HepG2 (cell line): ENCODE measurements around the gene RPA1. TPM values are rescaled to one million over a fixed set of nuclear protein-coding genes. Genes with fewer than 3 reads are reported as not detected.
A peak's percentile ranks its signal among the peaks of the same experiment; 100 is the strongest.

Source experiments
- CEBPB ChIP-seq: IDR thresholded peaks from 2 replicates; pipeline ENCODE4 v1.6.1; 2011; ENCODE audit warnings: low read depth, low read length, improper control_type of control experiment, borderline replicate concordance
- ETV5 ChIP-seq: IDR thresholded peaks from 2 replicates; pipeline ENCODE4 v1.6.1; 2018; ENCODE audit warnings: missing biosample characterization, missing genetic modification reagents, inconsistent platforms, borderline replicate concordance
- GATAD2A ChIP-seq: IDR thresholded peaks from 2 replicates; pipeline ENCODE4 v1.6.1; 2016
- HIVEP1 ChIP-seq: sonication (generic); formaldehyde crosslinking; IDR thresholded peaks from 2 replicates; pipeline ENCODE4 v1.4.0; 2020; ENCODE audit warnings: mild to moderate bottlenecking, missing genetic modification reagents
- IRX3 ChIP-seq: sonication (generic); formaldehyde crosslinking; IDR thresholded peaks from 2 replicates; pipeline ENCODE4 v1.8.1; 2023; ENCODE audit warnings: mild to moderate bottlenecking, low read depth, missing genetic modification reagents, borderline replicate concordance
- MEIS2 ChIP-seq: sonication (generic); formaldehyde crosslinking; IDR thresholded peaks from 2 replicates; pipeline ENCODE4 v1.9.0; 2021; ENCODE audit warnings: mild to moderate bottlenecking, missing genetic modification reagents
- MIER3 ChIP-seq: IDR thresholded peaks from 2 replicates; pipeline ENCODE4 v1.6.1; 2016; ENCODE audit warnings: missing compliant biosample characterization, borderline replicate concordance
- MXD4 ChIP-seq: IDR thresholded peaks from 2 replicates; pipeline ENCODE4 v1.6.1; 2016; ENCODE audit warnings: mild to moderate bottlenecking, missing biosample characterization, missing genetic modification reagents
- NRL ChIP-seq: sonication (generic); formaldehyde crosslinking; IDR thresholded peaks from 2 replicates; pipeline ENCODE4 v1.5.0; 2020; ENCODE audit warnings: missing genetic modification reagents, mild to moderate bottlenecking, moderate library complexity, borderline replicate concordance
- REXO4 ChIP-seq: sonication (generic); formaldehyde crosslinking; IDR thresholded peaks from 2 replicates; pipeline ENCODE4 v1.8.0; 2022; ENCODE audit warnings: missing genetic modification reagents, mild to moderate bottlenecking, borderline replicate concordance
- RFX1 ChIP-seq: fragments of 450-650 bp; IDR thresholded peaks from 2 replicates; pipeline ENCODE4 v1.6.1; 2017
- RFX5 ChIP-seq: IDR thresholded peaks from 2 replicates; pipeline ENCODE4 v1.6.1; 2011; ENCODE audit warnings: low read depth, low read length, improper control_type of control experiment
- SKI ChIP-seq: fragments of 450-650 bp; IDR thresholded peaks from one replicate; pipeline ENCODE4 v1.6.1; 2018; ENCODE audit warnings: mild to moderate bottlenecking; ENCODE audit not compliant: partially characterized antibody
- SSRP1 ChIP-seq: IDR thresholded peaks from 2 replicates; pipeline ENCODE4 v1.6.1; 2016; ENCODE audit warnings: control low read depth
- STAG1 ChIP-seq: sonication (generic); formaldehyde crosslinking; IDR thresholded peaks from 2 replicates; pipeline ENCODE4 v1.4.0; 2020; ENCODE audit warnings: missing genetic modification reagents
- TCF12 ChIP-seq, 2 experiments: fragments of 450-650 bp in 1 of 2; sonication (generic) in 1 of 2; formaldehyde crosslinking in 1 of 2; IDR thresholded peaks; 2 replicates each; pipeline versions ENCODE4 v1.6.1 to v1.8.0; 2017 to 2022; ENCODE audit warnings: antibody characterized with exemption in 1 of 2, mild to moderate bottlenecking in 1 of 2, missing genetic modification reagents in 1 of 2, moderate library complexity in 1 of 2
- ZNF747 ChIP-seq: sonication (generic); formaldehyde crosslinking; IDR thresholded peaks from 2 replicates; pipeline ENCODE4 v1.8.1; 2023; ENCODE audit warnings: missing genetic modification reagents, mild to moderate bottlenecking, borderline replicate concordance
- ZNF816 ChIP-seq: sonication (generic); formaldehyde crosslinking; IDR thresholded peaks from 2 replicates; pipeline ENCODE4 v1.8.0; 2022; ENCODE audit warnings: missing genetic modification reagents, mild to moderate bottlenecking, borderline replicate concordance
- ZNF841 ChIP-seq: sonication (generic); formaldehyde crosslinking; IDR thresholded peaks from 2 replicates; pipeline ENCODE4 v1.8.1; 2023; ENCODE audit warnings: missing genetic modification reagents, borderline replicate concordance
- polyA plus RNA-seq, 8 experiments: library from polyadenylated mRNA; depleted of rRNA in 3 of 8; stranded (reverse) in 7 of 8; unstranded in 1 of 8; fragments of >200 nt; fragmentation: Illumina TruSeq in 4 of 8; extraction: Trizol in 4 of 8; gene quantifications; 2 replicates each; pipeline versions ENCODE4 v1.2.1 to v1.2.3, GENCODE V29; 2011 to 2016; ENCODE audit warnings: low read depth in 4 of 8, missing spikeins in 1 of 8, mixed read lengths in 1 of 8; ENCODE audit not compliant: insufficient read depth in 1 of 8
- total RNA-seq, 5 experiments: library from RNA; depleted of rRNA; stranded (reverse); fragments of >200 nt; fragmentation: Illumina TruSeq; extraction: Trizol; gene quantifications; 2 replicates each; pipeline ENCODE4 v1.2.3, GENCODE V29; 2016; ENCODE audit warnings: low read depth in 1 of 5
- TF ChIP-seq, protein P1 (sequence below): sonication (generic); formaldehyde crosslinking; IDR thresholded peaks from 2 replicates; pipeline ENCODE4 v1.8.1; 2023; ENCODE audit warnings: mild to moderate bottlenecking, missing genetic modification reagents
- TF ChIP-seq, protein P2 (sequence below): sonication (generic); formaldehyde crosslinking; IDR thresholded peaks from 2 replicates; pipeline ENCODE4 v1.8.0; 2022; ENCODE audit warnings: mild to moderate bottlenecking, missing genetic modification reagents, moderate library complexity
- TF ChIP-seq, protein P3 (sequence below): sonication (generic); formaldehyde crosslinking; IDR thresholded peaks from 2 replicates; pipeline ENCODE4 v1.4.0; 2020; ENCODE audit warnings: mild to moderate bottlenecking, missing genetic modification reagents

RPA1 gene
- total and polyA plus RNA-seq, 2 of the 13 experiments (the other 11 are each of a cell fraction or from before 2014, with no cell fraction given), result 13.9 to 37.6 TPM

DNA sequence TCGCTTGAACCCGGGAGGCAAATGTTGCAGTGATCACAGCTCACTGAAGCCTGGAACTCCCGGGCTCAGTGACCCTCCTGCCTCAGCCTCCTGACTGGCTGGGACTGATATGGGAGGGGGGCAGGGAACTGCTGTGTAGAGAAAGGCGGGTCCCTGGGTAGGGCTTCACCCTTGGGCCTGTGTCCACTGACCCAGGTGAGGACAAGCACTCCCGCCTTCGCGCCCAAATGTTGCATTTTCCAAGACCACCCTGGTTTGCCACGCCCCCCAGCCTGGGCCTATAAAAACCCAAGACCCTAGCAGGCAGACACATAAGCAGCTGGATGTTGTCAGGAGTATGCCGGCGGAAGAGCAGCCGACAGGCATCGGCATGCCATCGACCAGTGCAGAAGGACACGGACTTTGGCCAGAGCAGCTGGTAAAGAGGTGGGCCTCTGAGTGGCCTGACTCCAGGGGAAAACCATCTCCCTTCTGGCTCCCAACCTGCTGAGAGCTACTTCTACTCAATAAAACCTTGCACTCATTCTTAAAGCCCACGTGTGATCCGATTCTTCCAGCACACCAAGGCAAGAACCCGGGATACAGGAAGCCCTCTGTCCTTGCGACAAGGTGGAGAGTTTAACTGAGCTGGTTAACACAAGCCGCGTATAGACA, 19.2 kb upstream of the RPA1 start (continued):
- TF ChIP-seq TCF12 (IDR thresholded peaks at IDR 0.05) (no peak), TCF12 (CRISPR knock-in tag; IDR thresholded peaks at IDR 0.05) (no peak), ZNF841 (CRISPR knock-in tag) (no peak), ZNF747 (peak; percentile 55; the same call in 1 of the 2 replicates), CEBPB (no peak), ETV5 (CRISPR knock-in tag) (peak; percentile 97), HIVEP1 (CRISPR knock-in tag) (peak; percentile 66; the same call in 1 of the 2 replicates), NRL (CRISPR knock-in tag) (no peak), IRX3 (CRISPR knock-in tag) (no peak), SSRP1 (CRISPR knock-in tag) (no peak), MIER3 (CRISPR knock-in tag) (peak; percentile 93; the same call in 1 of the 2 replicates), RFX1 (no peak), GATAD2A (peak; percentile 74; the same call in 1 of the 2 replicates), STAG1 (CRISPR knock-in tag) (no peak), MEIS2 (CRISPR knock-in tag) (peak; percentile 89), RFX5 (no peak), ZNF816 (CRISPR knock-in tag) (no peak; the same call in 1 of the 2 replicates), MXD4 (no peak; the same call in 1 of the 2 replicates), SKI (peak; percentile 91), REXO4 (CRISPR knock-in tag) (no peak)
- TF ChIP-seq, protein P1, sequence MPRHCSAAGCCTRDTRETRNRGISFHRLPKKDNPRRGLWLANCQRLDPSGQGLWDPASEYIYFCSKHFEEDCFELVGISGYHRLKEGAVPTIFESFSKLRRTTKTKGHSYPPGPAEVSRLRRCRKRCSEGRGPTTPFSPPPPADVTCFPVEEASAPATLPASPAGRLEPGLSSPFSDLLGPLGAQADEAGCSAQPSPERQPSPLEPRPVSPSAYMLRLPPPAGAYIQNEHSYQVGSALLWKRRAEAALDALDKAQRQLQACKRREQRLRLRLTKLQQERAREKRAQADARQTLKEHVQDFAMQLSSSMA (CRISPR knock-in tag), result no peak
- TF ChIP-seq, protein P2, sequence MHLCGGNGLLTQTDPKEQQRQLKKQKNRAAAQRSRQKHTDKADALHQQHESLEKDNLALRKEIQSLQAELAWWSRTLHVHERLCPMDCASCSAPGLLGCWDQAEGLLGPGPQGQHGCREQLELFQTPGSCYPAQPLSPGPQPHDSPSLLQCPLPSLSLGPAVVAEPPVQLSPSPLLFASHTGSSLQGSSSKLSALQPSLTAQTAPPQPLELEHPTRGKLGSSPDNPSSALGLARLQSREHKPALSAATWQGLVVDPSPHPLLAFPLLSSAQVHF (CRISPR knock-in tag), result no peak
- TF ChIP-seq, protein P3, sequence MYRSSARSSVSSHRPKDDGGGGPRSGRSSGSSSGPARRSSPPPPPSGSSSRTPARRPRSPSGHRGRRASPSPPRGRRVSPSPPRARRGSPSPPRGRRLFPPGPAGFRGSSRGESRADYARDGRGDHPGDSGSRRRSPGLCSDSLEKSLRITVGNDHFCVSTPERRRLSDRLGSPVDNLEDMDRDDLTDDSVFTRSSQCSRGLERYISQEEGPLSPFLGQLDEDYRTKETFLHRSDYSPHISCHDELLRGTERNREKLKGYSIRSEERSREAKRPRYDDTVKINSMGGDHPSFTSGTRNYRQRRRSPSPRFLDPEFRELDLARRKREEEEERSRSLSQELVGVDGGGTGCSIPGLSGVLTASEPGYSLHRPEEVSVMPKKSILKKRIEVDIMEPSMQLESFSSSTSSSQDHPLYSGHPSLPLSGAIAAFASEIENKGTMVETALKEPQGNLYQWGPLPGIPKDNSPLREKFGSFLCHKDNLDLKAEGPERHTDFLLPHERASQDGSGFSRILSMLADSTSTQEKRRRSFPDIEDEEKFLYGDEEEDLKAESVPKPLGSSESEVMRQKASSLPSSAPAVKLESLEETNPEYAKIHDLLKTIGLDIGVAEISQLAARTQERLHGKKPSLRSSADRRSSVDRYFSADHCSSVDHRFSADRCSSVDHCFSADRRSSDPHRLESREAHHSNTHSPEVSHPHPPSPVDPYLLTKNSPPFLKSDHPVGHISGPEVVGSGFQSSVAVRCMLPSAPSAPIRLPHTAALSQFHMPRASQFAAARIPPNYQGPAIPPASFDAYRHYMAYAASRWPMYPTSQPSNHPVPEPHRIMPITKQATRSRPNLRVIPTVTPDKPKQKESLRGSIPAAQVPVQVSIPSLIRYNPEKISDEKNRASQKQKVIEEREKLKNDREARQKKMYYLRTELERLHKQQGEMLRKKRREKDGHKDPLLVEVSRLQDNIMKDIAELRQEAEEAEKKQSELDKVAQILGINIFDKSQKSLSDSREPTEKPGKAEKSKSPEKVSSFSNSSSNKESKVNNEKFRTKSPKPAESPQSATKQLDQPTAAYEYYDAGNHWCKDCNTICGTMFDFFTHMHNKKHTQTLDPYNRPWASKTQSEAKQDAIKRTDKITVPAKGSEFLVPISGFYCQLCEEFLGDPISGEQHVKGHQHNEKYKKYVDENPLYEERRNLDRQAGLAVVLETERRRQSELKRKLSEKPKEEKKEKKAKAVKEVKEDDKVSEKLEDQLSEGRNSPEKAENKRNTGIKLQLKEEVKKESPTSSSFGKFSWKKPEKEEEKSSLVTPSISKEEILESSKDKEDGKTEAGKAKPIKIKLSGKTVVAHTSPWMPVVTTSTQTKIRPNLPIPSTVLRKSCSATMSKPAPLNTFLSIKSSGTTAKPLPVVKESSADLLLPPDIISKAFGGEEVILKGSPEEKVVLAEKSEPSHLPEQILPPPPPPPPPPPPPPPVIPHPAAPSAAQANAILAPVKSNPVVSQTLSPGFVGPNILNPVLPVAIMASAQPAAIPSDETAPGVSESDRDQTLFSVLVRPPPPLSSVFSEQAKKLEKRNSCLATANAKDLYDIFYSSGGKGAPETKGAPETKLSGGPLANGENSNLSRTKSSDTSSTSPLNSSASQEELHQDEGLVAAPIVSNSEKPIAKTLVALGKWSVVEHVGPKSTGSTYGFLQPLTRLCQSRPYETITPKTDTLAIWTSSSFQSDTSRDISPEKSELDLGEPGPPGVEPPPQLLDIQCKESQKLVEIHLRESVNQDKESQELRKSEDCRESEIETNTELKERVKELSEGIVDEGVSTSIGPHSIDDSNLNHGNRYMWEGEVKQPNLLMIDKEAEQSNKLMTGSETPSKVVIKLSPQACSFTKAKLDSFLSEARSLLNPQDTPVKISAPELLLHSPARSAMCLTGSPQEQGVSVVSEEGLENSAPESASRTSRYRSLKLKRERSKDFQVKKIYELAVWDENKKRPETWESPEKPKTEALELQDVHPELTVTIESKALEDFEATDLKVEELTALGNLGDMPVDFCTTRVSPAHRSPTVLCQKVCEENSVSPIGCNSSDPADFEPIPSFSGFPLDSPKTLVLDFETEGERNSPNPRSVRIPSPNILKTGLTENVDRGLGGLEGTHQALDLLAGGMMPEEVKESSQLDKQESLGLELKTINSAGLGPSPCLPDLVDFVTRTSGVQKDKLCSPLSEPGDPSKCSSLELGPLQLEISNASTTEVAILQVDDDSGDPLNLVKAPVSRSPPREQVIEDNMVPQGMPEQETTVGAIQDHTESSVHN, result no peak
